Panc1 (cell line): ENCODE results near the gene HCRTR1. TPM values are rescaled to one million over a fixed set of nuclear protein-coding genes. Genes with fewer than 3 reads are reported as not detected.

Experiments
- ATAC-seq: fragments of 200-7000 bp; cut with Tn5 transposase; 2 replicates; pipeline ENCODE4 v1.9.1; 2020; ENCODE audit warnings: mild to moderate bottlenecking, moderate library complexity
- BruUV-seq: library from RNA; stranded (reverse); fragments of 400-500 nt; replicated peaks from 2 replicates; lab custom pipeline; 2021; lab: Mats Ljungman, UMichigan
- CTCF ChIA-PET: fragments of 300-600 bp; sonication (Branson Sonifier 250); formaldehyde crosslinking; loops from one replicate; lab custom pipeline; 2022; ENCODE audit warnings: antibody characterized with exemption; lab: Charles Lee
- POLR2A ChIA-PET: fragments of 300-600 bp; sonication (Branson Sonifier 250); formaldehyde crosslinking; loops from one replicate; lab custom pipeline; 2022; ENCODE audit warnings: antibody characterized with exemption; lab: Charles Lee
- DNase-seq: peaks from one replicate; pipeline ENCODE4 v3.0.0-alpha.2; 2010; ENCODE audit warnings: low read depth, low spot score
- H3K27ac ChIP-seq: 2 replicates; pipeline ENCODE4 v1.5.1; 2011; ENCODE audit warnings: mild to moderate bottlenecking, low read length, inconsistent platforms
- H3K27me3 ChIP-seq: fragments of 200-500 bp; sonication (Bioruptor generic); 2 replicates; pipeline ENCODE4 v1.6.0; 2014; ENCODE audit warnings: low read length, inconsistent platforms; ENCODE audit not compliant: control insufficient read depth, insufficient read depth
- H3K36me3 ChIP-seq: fragments of 200-500 bp; sonication (Bioruptor generic); 2 replicates; pipeline ENCODE4 v1.5.1; 2014; ENCODE audit warnings: inconsistent platforms, mild to moderate bottlenecking, low read length, moderate library complexity; ENCODE audit not compliant: control insufficient read depth, insufficient read depth
- H3K4me1 ChIP-seq: 2 replicates; pipeline ENCODE4 v1.5.1; 2011; ENCODE audit warnings: inconsistent platforms, mild to moderate bottlenecking, low read length, moderate library complexity; ENCODE audit not compliant: control insufficient read depth, insufficient read depth
- H3K4me3 ChIP-seq, 2 experiments: 2 replicates each; pipeline ENCODE4 v1.5.1; 2011 to 2012; ENCODE audit warnings: low read depth in 2 of 2, low read length in 2 of 2, mild to moderate bottlenecking in 2 of 2, inconsistent platforms in 1 of 2, moderate library complexity in 1 of 2
- H3K9me3 ChIP-seq: fragments of 200-500 bp; sonication (Bioruptor generic); 2 replicates; pipeline ENCODE4 v1.5.1; 2014; ENCODE audit warnings: low read depth, mild to moderate bottlenecking, inconsistent platforms, low read length, moderate library complexity; ENCODE audit not compliant: control insufficient read depth, insufficient read depth
- POLR2AphosphoS5 ChIP-seq: IDR thresholded peaks from 2 replicates; pipeline ENCODE4 v1.6.1; 2012; ENCODE audit warnings: mild to moderate bottlenecking, low read depth, low read length, moderate library complexity
- SIN3A ChIP-seq: IDR thresholded peaks from 2 replicates; pipeline ENCODE4 v1.6.1; 2012; ENCODE audit warnings: low read depth, mild to moderate bottlenecking, low read length, moderate library complexity, borderline replicate concordance; ENCODE audit not compliant: insufficient read depth
- TCF7L2 ChIP-seq: IDR thresholded peaks from 2 replicates; pipeline ENCODE4 v1.6.1; 2011; ENCODE audit warnings: mild to moderate bottlenecking, low read depth, low read length, inconsistent platforms
- in situ Hi-C: cut with HindIII; loops from 2 replicates; pipeline ENCODE4 v1.10.0; 2016; ENCODE audit warnings: low sequenced_read_pairs, low pct_unique_long_range_greater_than_20kb
- intact Hi-C: fragments of 100-400 bp; cut with micrococcal nuclease; formaldehyde crosslinking; loops from one replicate; pipeline ENCODE4 v1.10.0; 2022; ENCODE audit not compliant: unreplicated experiment
- total RNA-seq: library from RNA; stranded (reverse); gene quantifications from one replicate; pipeline ENCODE4 v1.2.1, GENCODE V29; 2021; ENCODE audit not compliant: unreplicated experiment
- TF ChIP-seq, protein P1 (sequence below): fragments of 450-650 bp; IDR thresholded peaks from 2 replicates; pipeline ENCODE4 v1.5.1; 2017; ENCODE audit warnings: mild to moderate bottlenecking
- TF ChIP-seq, protein P2 (sequence below), 2 experiments: IDR thresholded peaks; 2 replicates each; pipeline ENCODE4 v1.6.1; 2011 to 2012; ENCODE audit warnings: low read depth in 2 of 2, control low read depth in 1 of 2, low read length in 1 of 2, mild to moderate bottlenecking in 1 of 2, moderate library complexity in 1 of 2; ENCODE audit not compliant: insufficient read depth in 1 of 2

HCRTR1 gene
- total RNA-seq, 1 experiment from 2014 or later = 0.18 TPM

DNA sequence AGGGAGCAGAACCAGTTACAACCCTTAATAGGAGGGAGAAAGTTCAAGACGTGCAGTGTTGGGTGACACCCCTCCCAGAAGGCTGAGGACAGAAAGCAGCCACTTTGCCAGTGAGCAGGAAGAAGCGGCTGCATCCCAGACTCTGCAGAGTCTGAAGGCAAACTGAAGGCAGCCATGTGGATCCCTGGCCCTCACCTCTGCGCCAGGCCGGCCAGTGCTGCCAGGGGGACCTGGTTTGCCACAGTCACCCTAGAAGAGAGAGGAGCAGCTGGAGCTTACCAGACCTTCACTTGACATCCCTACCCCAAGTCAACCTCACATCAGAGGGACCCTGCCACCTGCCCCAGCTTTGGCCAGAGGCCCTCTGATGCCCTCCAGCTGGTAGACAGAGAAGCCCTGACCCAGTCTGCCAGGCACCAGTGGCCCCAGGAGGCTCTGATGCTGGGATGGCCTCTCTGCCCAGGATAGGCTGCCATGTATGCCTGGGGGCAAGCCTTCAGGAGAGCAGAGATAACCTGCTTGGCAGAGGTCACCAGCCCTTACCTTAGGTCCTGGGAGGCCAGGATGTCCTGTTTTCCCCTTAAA lies 43.5 kb downstream of the HCRTR1 start:
- no peak overlapping the region for H3K27ac ChIP-seq
- ChIA-PET POLR2A (interaction anchor here (0.7 kb wide), 1 partner anchor 16 kb away, joined by 4 read pairs; the partner anchor contains the start of gene PEF1), CTCF (interaction anchor here (0.5 to 0.7 kb wide), 2 partner anchors 31 to 128 kb away, joined by 3 read pairs; no protein-coding TSS in a partner anchor)
- in situ Hi-C loops = no loop called here
- ATAC-seq (no peak), DNase-seq (no peak)
- H3K4me3 ChIP-seq = no peak overlapping the region
- intact Hi-C loops = loop anchor here (5.0 to 10.0 kb wide), 2 partner anchors 41 to 84 kb away; partner anchors contain the start of gene COL16A1
- H3K9me3 ChIP-seq = no peaks in the 10 kb centered on the region
- H3K36me3 ChIP-seq = no peaks in the 10 kb centered on the region
- peaks cover 11% of the 10 kb centered on the region for H3K4me1 ChIP-seq
- BruUV-seq = no TSS peak
- no peaks in the 10 kb centered on the region for H3K27me3 ChIP-seq
- TF ChIP-seq POLR2AphosphoS5 (no peak), SIN3A (no peak), TCF7L2 (no peak)
- TF ChIP-seq, protein P1, sequence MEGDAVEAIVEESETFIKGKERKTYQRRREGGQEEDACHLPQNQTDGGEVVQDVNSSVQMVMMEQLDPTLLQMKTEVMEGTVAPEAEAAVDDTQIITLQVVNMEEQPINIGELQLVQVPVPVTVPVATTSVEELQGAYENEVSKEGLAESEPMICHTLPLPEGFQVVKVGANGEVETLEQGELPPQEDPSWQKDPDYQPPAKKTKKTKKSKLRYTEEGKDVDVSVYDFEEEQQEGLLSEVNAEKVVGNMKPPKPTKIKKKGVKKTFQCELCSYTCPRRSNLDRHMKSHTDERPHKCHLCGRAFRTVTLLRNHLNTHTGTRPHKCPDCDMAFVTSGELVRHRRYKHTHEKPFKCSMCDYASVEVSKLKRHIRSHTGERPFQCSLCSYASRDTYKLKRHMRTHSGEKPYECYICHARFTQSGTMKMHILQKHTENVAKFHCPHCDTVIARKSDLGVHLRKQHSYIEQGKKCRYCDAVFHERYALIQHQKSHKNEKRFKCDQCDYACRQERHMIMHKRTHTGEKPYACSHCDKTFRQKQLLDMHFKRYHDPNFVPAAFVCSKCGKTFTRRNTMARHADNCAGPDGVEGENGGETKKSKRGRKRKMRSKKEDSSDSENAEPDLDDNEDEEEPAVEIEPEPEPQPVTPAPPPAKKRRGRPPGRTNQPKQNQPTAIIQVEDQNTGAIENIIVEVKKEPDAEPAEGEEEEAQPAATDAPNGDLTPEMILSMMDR = no peak
- TF ChIP-seq, protein P2, sequence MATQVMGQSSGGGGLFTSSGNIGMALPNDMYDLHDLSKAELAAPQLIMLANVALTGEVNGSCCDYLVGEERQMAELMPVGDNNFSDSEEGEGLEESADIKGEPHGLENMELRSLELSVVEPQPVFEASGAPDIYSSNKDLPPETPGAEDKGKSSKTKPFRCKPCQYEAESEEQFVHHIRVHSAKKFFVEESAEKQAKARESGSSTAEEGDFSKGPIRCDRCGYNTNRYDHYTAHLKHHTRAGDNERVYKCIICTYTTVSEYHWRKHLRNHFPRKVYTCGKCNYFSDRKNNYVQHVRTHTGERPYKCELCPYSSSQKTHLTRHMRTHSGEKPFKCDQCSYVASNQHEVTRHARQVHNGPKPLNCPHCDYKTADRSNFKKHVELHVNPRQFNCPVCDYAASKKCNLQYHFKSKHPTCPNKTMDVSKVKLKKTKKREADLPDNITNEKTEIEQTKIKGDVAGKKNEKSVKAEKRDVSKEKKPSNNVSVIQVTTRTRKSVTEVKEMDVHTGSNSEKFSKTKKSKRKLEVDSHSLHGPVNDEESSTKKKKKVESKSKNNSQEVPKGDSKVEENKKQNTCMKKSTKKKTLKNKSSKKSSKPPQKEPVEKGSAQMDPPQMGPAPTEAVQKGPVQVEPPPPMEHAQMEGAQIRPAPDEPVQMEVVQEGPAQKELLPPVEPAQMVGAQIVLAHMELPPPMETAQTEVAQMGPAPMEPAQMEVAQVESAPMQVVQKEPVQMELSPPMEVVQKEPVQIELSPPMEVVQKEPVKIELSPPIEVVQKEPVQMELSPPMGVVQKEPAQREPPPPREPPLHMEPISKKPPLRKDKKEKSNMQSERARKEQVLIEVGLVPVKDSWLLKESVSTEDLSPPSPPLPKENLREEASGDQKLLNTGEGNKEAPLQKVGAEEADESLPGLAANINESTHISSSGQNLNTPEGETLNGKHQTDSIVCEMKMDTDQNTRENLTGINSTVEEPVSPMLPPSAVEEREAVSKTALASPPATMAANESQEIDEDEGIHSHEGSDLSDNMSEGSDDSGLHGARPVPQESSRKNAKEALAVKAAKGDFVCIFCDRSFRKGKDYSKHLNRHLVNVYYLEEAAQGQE (IDR thresholded peaks at IDR 0.05; ENCODE audit: insufficient read depth in 1 of 2, low read depth in 2 of 2, low read length in 1 of 2) = no peak

DNA sequence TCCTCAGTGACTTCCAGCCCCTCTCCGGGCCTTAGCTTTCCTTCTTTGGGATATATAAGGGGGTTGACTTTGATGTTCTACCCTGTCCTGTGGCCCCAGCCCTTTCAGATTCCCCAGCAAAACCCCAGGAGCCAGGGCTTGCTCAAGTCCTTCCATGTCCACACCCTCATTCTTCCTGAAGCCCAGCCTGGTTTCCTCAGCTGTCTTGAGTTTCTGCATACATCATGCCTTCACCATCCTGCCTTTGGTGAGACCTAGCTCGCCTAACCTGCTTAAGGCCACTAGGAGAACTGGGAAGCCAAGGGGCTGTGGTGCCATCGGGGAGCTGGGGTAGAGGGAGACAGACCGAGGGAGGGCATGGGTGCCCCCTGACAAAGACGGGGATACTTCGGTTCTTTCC lies 44.4 kb downstream of the HCRTR1 start:
- in situ Hi-C loops (no loop called here), intact Hi-C loops (loop anchor here (5.0 to 10.0 kb wide), 2 partner anchors 40 to 83 kb away; partner anchors contain the start of gene COL16A1)
- POLR2A ChIA-PET = interaction anchor here (0.7 kb wide), 1 partner anchor 17 kb away, joined by 4 read pairs; the partner anchor contains the start of gene PEF1

More for the DNA sequence above, 44.4 kb downstream of the HCRTR1 start:
- H3K27me3 ChIP-seq = no peaks in the 10 kb centered on the region
- peaks cover 20% of the 10 kb centered on the region for H3K4me1 ChIP-seq
- TF ChIP-seq, protein P2 (IDR thresholded peaks at IDR 0.05; ENCODE audit: insufficient read depth in 1 of 2, low read depth in 2 of 2, low read length in 1 of 2) = no peak
- TF ChIP-seq POLR2AphosphoS5 (no peak), SIN3A (no peak), TCF7L2 (no peak)
- TF ChIP-seq, protein P1 = no peak
- no peak overlapping the region for H3K4me3 ChIP-seq
- BruUV-seq = no TSS peak
- CTCF ChIA-PET = interaction anchor here (0.5 to 0.7 kb wide), 2 partner anchors 30 to 127 kb away, joined by 3 read pairs; no protein-coding TSS in a partner anchor
- DNase-seq (no peak), ATAC-seq (no peak)
- H3K27ac ChIP-seq = no peak overlapping the region
- H3K9me3 ChIP-seq = no peaks in the 10 kb centered on the region
- H3K36me3 ChIP-seq = no peaks in the 10 kb centered on the region
